Fibroblast of peridontal ligament (primary cell): ENCODE results near the gene CYP21A2.
A peak's percentile ranks its signal among the peaks of the same experiment; 100 is the strongest.
"Not testable (repeated sequence)": the region's sequence is repeated elsewhere in the genome, so short reads cannot be mapped to it uniquely, and the experiment has no call there.

Experiments used
- DNase-seq: peaks from one replicate; pipeline ENCODE4 v3.0.0-alpha.2; 2010; ENCODE audit errors: extremely low read depth

CYP21A2 gene

GRCh38 chr6:32052626-32053025 lies 14.4 kb downstream of the CYP21A2 start:
- DNase-seq, result not testable (repeated sequence)

DNA sequence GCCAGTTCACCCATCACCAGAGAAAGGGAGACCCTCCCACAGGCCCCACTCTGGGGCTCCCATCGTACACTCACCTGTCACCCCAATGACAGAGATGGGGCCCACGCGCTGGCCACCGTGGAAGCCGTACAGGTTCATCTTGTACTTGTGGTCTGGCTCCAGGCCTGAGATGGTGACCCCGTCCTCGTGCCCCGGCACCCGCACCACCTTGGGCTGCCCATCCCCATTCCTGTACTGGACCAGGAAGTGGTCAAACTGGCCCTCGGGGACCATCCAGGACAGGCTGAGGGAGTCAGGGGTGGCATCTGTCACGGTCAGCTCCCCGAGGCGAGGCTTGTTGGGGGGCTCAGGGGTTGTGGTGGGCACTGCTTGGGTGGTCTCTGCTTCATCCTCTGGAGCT lies 15.1 kb downstream of the CYP21A2 start:
- not testable (repeated sequence) for DNase-seq

- DNase-seq, result not testable (repeated sequence)
These were observed 17.5 kb downstream of the CYP21A2 start for GRCh38 chr6:32055756-32056155.

DNA sequence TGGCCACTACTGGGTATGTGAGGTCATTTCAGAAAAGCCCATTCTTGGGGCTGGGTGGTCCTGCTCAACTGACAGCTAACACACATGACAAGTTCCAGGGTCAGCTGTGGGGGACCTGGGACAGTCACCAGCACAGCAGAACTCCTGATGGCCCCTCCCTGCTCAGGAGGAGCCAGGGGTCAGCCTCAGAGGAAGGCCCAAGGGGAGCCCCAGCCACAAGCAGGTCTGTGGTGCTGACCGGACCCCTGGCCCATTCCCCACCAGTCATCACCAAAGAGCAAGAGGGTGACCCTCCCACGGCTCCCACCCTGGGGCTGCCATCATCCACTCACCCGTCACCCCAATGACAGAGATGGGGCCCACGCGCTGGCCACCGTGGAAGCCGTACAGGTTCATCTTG lies 18.0 kb downstream of the CYP21A2 start:
- no peak for DNase-seq

- DNase-seq, result no peak
These were observed 19.8 kb downstream of the CYP21A2 start for GRCh38 chr6:32057966-32058365.

DNA sequence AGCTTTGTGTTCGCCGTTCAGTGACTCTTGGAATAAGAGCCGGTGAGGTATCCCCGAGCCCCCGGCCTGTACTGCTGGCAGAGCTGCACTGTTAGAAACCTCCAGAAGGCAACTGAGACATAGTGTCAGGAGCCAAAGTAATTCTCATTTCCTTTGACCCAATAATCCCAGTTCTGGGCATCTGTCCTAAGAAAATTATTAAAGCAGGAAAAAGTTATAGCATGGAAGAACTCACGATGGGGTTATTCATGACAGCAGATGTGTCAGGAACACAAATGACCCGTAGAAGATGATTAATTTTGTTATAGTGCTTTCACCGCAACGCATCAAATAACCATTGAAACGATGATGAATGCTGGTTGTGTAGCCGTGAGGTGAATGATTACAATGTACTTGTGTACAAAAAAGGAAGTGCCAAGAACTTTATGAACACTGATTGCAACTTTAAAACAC lies 20.3 kb downstream of the CYP21A2 start:
- no peak for DNase-seq

DNA sequence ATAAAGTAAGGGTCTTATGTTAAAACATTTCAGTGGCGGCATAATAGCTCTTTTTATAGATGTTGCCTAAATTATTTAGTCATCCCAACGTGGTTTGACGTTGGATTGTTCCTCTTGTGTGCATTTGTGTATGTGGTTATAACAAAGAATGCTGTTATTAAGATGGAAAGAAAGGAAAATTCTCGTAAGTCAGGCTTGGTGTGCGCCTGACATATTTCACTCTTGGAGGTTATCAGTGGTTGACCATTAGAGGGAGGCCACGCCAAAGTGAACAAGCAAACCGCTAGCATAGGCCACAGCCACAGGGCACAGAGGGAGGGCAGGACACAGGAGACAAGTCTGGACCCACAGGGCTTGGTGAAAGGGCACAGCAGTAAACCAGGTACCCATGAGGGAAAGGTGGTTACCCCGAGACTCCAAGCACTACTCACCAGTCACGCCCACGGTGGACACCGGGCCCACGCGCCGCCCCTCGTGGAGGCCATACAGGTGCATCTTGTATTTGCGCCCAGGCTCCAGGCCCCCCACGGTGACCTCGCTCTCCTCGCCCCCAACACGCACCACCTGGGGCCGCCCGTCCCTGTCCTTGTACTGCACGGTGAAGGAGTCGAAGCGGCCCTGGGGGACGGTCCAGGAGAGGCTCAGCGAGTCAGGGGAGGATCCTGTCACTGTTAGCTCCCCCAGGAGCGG lies 22.9 kb downstream of the CYP21A2 start:
- DNase-seq, result peak; percentile 22

DNA sequence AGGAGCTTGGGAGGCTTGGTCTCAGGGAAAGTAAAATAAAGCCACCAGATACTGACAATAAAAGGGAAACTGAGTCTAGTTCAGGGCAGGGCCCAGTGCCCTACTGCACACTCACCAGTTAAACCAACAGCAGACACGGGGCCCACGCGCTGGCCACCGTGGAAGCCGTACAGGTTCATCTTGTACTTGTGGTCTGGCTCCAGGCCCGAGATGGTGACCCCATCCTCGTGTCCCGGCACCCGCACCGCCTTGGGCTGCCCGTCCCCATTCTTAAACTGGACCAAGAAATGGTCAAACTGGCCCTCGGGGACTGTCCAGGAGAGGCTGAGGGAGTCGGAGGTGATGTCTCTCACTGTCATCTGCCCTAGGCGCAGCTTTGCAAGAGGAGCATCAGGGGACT lies 26.5 kb downstream of the CYP21A2 start:
- DNase-seq, result no peak

- not testable (repeated sequence) for DNase-seq
These were observed 29.3 kb downstream of the CYP21A2 start for GRCh38 chr6:32067521-32067920.

- DNase-seq, result not testable (repeated sequence)
These were observed 30.1 kb downstream of the CYP21A2 start for GRCh38 chr6:32068315-32068714.

- DNase-seq, result no peak
These were observed 30.7 kb downstream of the CYP21A2 start for GRCh38 chr6:32068867-32069266.

DNA sequence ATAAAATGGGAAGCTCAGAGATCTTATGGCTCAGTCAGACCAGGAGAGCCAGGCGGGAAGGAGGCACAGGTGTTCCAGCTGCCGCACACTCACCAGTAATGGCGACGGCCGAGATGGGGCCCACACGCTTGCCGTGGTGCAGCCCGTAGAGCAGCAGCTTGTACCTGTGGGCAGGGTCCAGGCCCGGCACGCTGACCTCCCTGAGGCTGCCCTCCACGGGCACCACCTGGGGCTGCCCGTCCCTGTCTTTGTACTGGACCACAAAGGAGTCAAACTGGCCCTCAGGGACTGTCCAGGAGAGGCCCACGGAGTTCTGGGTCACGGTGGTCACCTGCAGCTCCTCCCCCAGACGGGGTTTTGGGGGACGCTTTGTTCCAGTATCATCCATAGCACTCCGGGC lies 31.2 kb downstream of the CYP21A2 start:
- no peak for DNase-seq

- no peak for DNase-seq
These were observed 31.8 kb downstream of the CYP21A2 start for GRCh38 chr6:32069878-32070515.

- no peak for DNase-seq
These were observed 32.8 kb downstream of the CYP21A2 start for GRCh38 chr6:32070814-32071543.

- no peak for DNase-seq
These were observed 34.9 kb downstream of the CYP21A2 start for GRCh38 chr6:32073101-32073500.

GRCh38 chr6:32073613-32074012 lies 35.4 kb downstream of the CYP21A2 start:
- no peak for DNase-seq

DNA sequence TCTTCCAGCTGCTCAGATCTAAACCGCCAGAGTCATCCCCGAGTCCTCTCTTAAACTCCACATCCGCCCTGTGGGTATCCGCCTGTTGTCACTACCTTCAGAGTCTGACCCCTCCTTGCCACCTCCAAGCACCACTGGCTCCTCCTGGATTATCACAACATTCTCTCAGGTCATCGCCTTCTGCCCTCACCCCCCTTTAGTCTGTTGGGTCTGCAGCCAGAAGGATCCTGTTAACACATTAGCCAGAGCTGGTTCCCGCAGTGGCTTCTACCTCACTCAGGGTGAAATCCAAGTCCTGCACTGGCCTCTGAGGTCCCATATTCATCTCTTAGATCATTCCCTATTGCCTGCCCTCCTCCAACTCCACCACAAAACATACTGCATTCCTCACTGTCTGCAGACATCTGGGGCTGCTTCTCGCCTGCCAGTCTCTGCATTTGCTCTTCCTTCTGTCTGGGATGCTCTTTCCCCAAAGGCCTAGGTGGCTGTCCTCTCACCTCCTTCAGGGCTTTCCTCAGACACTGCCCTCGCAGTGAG lies 36.8 kb downstream of the CYP21A2 start:
- DNase-seq, result peak; percentile 43

- DNase-seq, result no peak
These were observed 37.6 kb downstream of the CYP21A2 start for GRCh38 chr6:32075781-32076180.

DNA sequence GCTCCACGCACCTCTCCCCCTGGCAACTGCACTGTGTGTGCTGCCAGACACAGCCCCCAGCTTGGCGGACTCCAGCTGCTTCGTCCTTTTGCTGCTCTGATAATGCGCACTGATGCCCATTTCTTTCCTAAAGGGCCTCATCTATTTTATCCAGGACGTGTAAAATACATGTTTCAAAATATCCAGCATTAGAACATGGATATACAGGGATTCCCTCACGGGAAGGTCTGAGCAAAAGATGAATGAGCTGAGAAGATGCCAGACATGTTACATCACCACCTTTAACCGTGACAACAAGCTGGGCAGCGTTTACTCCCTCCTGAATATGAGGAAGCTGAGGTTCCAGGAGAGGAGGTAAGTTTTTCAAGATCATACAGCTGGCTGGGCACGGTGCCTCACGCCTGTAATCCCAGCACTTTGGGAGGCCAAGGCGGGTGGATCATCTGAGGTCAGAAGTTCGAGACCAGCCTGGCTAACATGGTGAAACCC lies 38.1 kb downstream of the CYP21A2 start:
- DNase-seq, result peak; percentile 57

DNA sequence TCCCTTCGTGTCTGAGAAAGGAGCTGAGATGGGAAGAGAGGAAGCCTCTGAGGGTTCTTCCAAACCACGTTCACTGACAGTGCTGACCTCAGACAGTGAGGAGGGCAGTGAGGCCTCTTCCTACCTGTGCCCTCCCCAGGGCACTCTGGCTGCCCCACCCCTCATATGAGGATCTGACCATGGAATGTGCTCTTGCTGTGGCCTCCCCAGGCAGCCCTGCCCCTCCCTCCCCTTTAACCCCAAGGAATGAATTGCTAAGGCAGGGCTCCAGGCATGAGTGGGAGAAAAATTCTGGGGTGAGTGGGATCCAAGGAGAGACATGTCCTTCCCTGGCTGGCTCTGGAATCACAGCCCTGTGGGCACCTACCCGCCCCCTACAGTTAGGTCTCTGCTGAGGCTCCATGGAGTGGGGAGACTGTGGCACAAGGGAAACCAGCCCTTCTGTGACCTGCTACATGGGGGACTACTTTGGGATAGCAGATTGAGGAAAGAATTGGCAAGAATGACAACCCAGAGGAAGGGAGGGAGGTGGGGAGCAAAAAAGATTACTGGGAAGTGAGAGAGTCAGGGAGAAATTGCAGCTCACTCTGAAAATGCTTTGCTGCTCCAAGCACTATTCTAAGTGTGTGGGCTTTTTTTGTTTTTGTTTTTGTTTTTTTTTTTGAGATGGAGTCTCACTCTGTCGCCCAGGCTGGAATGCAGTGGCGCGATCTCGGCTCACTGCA lies 41.5 kb downstream of the CYP21A2 start:
- no peak for DNase-seq

- peak; percentile 74 for DNase-seq
These were observed 43.2 kb downstream of the CYP21A2 start for GRCh38 chr6:32081168-32081990.
